Activated T-cell treated with anti-CD3 and anti-CD28 coated beads, Interleukin-2, amount 50 U/mL, for 4 hours (primary cell): ENCODE results near the gene ALOX15B. TPM values are rescaled to one million over a fixed set of nuclear protein-coding genes. Genes with fewer than 3 reads are reported as not detected.

Experiments used
- ATAC-seq, 2 donors: fragments of 200-7000 bp; cut with Tn5 transposase; one replicate each; pipeline ENCODE4 v1.10.0; 2021
- DNase-seq: peaks from one replicate; pipeline ENCODE4 v3.0.0-alpha.2; 2020
- H3K27me3 Mint-ChIP-seq: one replicate; pipeline ENCODE4 v1.8.0; 2021; ENCODE audit warnings: low read depth, mixed read lengths
- H3K36me3 Mint-ChIP-seq: one replicate; pipeline ENCODE4 v1.8.0; 2022; ENCODE audit warnings: mixed read lengths; ENCODE audit not compliant: insufficient read depth
- H3K4me1 Mint-ChIP-seq: one replicate; pipeline ENCODE4 v1.8.0; 2021; ENCODE audit warnings: low read depth, mixed read lengths
- H3K4me3 Mint-ChIP-seq: one replicate; pipeline ENCODE4 v1.8.0; 2021; ENCODE audit warnings: mild to moderate bottlenecking, moderate library complexity, mixed read lengths
- H3K9me3 Mint-ChIP-seq: one replicate; pipeline ENCODE4 v1.8.0; 2021; ENCODE audit warnings: mixed read lengths
- total RNA-seq, 3 donors: library from RNA; stranded (reverse); gene quantifications; one replicate each; pipeline ENCODE4 v1.2.1, GENCODE V29; 2021

The ALOX15B gene
- total RNA-seq, 3 donors from 2014 or later: 0.14 TPM; not detected in 2

GRCh38 chr17:8005967-8006730 lies 32.7 kb upstream of the ALOX15B start:
- peak; percentile 52 to 62 for ATAC-seq
- no peaks in the 10 kb centered on the region for H3K36me3 Mint-ChIP-seq

GRCh38 chr17:8006836-8007680 lies 31.8 kb upstream of the ALOX15B start:
- Mint-ChIP-seq H3K27me3 (peaks cover 29% of the 10 kb centered on the region), H3K9me3 (no peaks in the 10 kb centered on the region), H3K36me3 (no peaks in the 10 kb centered on the region), H3K4me3 (no peak overlapping the region), H3K4me1 (peaks cover 3% of the 10 kb centered on the region)
- no peak for DNase-seq
- ATAC-seq: no peak

More at GRCh38 chr17:8005967-8006730, 32.7 kb upstream of the ALOX15B start:
- H3K4me1 Mint-ChIP-seq: peaks cover 6% of the 10 kb centered on the region
- H3K27me3 Mint-ChIP-seq: peaks cover 34% of the 10 kb centered on the region
- H3K4me3 Mint-ChIP-seq: no peak overlapping the region
- no peak for DNase-seq
- no peaks in the 10 kb centered on the region for H3K9me3 Mint-ChIP-seq

- DNase-seq (no peak), ATAC-seq (no peak)
- no peaks in the 10 kb centered on the region for H3K36me3 Mint-ChIP-seq
- no peaks in the 10 kb centered on the region for H3K4me1 Mint-ChIP-seq
- no peaks in the 10 kb centered on the region for H3K9me3 Mint-ChIP-seq
- peaks cover 25% of the 10 kb centered on the region for H3K27me3 Mint-ChIP-seq
- no peak overlapping the region for H3K4me3 Mint-ChIP-seq
Observed at GRCh38 chr17:8007836-8008235, 31.0 kb upstream of the ALOX15B start.

DNA sequence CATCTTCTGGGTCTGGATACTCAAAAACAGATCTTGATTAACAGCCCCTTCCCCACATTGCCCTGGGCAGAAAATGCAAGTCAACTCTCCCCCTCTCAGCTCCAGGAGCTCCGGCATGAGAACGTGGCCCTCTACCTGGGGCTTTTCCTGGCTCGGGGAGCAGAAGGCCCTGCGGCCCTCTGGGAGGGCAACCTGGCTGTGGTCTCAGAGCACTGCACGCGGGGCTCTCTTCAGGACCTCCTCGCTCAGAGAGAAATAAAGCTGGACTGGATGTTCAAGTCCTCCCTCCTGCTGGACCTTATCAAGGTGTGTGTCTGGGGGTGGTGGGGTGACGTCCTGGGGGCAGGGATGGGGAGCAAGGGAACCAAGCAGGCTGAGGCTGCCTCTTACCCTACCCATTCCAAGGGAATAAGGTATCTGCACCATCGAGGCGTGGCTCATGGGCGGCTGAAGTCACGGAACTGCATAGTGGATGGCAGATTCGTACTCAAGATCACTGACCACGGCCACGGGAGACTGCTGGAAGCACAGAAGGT lies 26.7 kb upstream of the ALOX15B start:
- H3K36me3 Mint-ChIP-seq: no peaks in the 10 kb centered on the region
- no peak overlapping the region for H3K4me3 Mint-ChIP-seq
- DNase-seq (no peak), ATAC-seq (no peak)
- H3K9me3 Mint-ChIP-seq: no peaks in the 10 kb centered on the region
- H3K4me1 Mint-ChIP-seq: peaks cover 3% of the 10 kb centered on the region
- H3K27me3 Mint-ChIP-seq: peaks cover 24% of the 10 kb centered on the region

DNA sequence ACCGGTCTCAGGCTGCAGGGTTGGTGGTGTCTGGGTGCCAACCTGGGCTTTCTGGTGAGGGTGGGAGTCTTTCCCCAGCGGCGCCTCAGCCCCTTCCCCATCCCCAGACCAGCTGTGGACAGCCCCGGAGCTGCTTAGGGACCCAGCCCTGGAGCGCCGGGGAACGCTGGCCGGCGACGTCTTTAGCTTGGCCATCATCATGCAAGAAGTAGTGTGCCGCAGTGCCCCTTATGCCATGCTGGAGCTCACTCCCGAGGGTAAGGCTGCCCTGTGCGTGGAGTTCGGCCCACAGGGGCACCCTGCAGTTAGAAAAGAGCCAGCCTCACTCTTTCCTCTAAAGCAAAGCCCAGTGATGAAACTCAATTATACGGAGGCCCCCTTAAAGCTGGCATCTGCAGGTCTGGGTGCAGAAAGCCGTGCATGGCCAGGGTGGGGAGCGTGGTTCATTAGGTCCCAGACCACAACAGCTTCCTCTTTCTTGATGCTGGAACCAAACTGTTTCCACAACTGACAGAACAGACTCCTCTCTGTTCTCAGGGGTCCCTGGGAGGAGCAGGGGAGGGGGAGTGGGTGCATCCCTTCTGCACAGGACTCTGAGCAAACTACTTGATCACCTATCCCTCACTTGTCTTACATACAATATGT lies 25.7 kb upstream of the ALOX15B start:
- Mint-ChIP-seq H3K27me3 (peaks cover 21% of the 10 kb centered on the region), H3K4me1 (peaks cover 3% of the 10 kb centered on the region), H3K9me3 (no peaks in the 10 kb centered on the region), H3K4me3 (no peak overlapping the region), H3K36me3 (no peaks in the 10 kb centered on the region)
- DNase-seq (no peak), ATAC-seq (no peak)

GRCh38 chr17:8013731-8014557 lies 24.9 kb upstream of the ALOX15B start:
- Mint-ChIP-seq H3K4me1 (peaks cover 3% of the 10 kb centered on the region), H3K9me3 (no peaks in the 10 kb centered on the region), H3K4me3 (no peak overlapping the region), H3K36me3 (no peaks in the 10 kb centered on the region), H3K27me3 (peaks cover 21% of the 10 kb centered on the region)
- no peak for ATAC-seq
- no peak for DNase-seq

DNA sequence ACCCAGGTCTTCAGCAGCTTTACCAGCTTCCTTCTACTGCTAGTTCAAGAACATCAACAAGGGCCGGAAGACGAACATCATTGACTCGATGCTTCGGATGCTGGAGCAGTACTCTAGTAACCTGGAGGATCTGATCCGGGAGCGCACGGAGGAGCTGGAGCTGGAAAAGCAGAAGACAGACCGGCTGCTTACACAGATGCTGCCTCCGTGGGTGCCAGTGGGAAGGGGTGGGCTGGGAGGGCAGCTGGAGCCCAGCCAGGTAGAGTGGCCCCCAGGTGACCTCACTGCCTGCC lies 24.4 kb upstream of the ALOX15B start:
- Mint-ChIP-seq H3K9me3 (no peaks in the 10 kb centered on the region), H3K27me3 (peaks cover 21% of the 10 kb centered on the region), H3K36me3 (no peaks in the 10 kb centered on the region), H3K4me3 (no peak overlapping the region), H3K4me1 (peaks cover 3% of the 10 kb centered on the region)
- DNase-seq (no peak), ATAC-seq (no peak)

GRCh38 chr17:8015236-8015956 lies 23.5 kb upstream of the ALOX15B start:
- H3K4me1 Mint-ChIP-seq: peaks cover 3% of the 10 kb centered on the region
- H3K4me3 Mint-ChIP-seq: no peak overlapping the region
- DNase-seq (no peak), ATAC-seq (no peak)
- peaks cover 23% of the 10 kb centered on the region for H3K27me3 Mint-ChIP-seq
- no peaks in the 10 kb centered on the region for H3K9me3 Mint-ChIP-seq
- H3K36me3 Mint-ChIP-seq: no peaks in the 10 kb centered on the region

DNA sequence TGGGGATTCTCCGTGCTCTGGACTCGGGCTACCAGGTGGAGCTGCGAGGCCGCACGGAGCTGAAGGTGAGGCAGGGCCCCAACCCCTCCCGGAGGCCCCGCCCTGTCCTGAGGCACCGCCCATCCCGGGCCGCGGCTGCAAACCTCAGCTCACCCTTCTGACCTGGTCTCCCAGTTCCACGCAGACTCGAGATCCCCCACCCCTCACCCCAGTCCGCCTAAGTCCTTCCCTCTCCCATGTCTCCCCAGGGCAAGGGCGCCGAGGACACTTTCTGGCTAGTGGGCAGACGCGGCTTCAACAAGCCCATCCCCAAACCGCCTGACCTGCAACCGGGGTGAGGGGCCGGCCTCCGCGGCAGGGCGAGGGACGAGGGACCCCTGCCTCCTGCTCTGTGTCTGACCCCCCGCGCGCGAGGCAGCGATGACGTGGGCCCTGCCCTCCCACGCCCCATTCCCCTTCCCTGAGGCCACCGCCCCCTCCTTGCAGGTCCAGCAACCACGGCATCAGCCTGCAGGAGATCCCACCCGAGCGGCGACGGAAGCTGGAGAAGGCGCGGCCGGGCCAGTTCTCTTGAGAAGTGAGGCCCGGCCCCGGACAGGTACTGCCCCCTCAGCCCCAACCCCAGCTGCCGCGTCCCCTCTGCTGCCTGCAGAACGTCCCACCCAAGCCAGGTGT lies 22.8 kb upstream of the ALOX15B start:
- DNase-seq (no peak), ATAC-seq (peak; percentile 52 to 63)
- Mint-ChIP-seq H3K27me3 (peaks cover 23% of the 10 kb centered on the region), H3K4me1 (peaks cover 3% of the 10 kb centered on the region), H3K9me3 (no peaks in the 10 kb centered on the region), H3K4me3 (peak overlapping the region; percentile 69), H3K36me3 (no peaks in the 10 kb centered on the region)

DNA sequence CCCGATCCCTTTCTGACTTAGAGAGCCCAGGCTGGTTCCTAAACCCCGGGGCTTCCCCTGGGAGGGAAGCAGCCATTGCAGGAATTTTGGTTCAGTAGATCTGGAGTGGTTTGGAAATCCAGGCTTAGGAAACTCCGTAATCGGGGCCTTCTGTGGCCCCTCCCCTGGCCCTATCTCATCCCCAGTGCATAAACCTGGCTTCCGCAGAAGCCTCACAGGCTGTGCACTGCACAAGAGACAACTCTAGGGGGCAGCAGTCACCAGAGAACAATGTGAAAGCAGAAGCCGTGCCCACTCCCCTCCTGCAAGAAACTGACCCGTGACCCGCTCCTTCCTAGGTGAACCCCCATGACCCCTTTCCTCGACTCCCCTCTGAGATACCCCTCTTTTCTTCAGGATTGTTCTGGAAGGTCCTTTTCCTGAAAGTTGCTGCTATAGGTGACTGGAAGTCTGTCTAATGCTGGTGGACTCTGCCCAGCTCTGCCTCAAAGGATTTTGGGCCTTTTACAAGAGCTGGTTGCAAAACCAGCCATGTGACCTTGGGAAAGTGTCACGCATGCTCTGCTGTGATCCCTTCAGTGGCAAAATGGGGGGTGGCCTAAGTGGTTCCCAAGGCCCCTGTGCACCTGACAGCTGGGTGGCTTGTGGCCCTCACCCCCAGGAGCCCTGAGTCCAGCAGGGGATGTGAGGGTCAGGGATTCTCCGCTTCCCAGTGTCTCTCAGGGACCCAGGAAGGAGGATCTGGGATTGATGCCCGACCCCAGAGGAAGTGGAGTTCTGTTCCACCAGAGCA lies 22.0 kb upstream of the ALOX15B start:
- ATAC-seq: peak; percentile 70 to 72
- peaks cover 3% of the 10 kb centered on the region for H3K4me1 Mint-ChIP-seq
- peak; percentile 31 for DNase-seq
- peaks cover 23% of the 10 kb centered on the region for H3K27me3 Mint-ChIP-seq
- no peaks in the 10 kb centered on the region for H3K9me3 Mint-ChIP-seq
- peak overlapping the region; percentile 69 for H3K4me3 Mint-ChIP-seq
- no peaks in the 10 kb centered on the region for H3K36me3 Mint-ChIP-seq

- Mint-ChIP-seq H3K27me3 (peaks cover 25% of the 10 kb centered on the region), H3K9me3 (no peaks in the 10 kb centered on the region), H3K36me3 (no peaks in the 10 kb centered on the region), H3K4me1 (peaks cover 3% of the 10 kb centered on the region), H3K4me3 (no peak overlapping the region)
- DNase-seq: no peak
- no peak for ATAC-seq
Observed at GRCh38 chr17:8018436-8018835, 20.4 kb upstream of the ALOX15B start.

GRCh38 chr17:8019166-8019565 lies 19.7 kb upstream of the ALOX15B start:
- no peak for DNase-seq
- peaks cover 3% of the 10 kb centered on the region for H3K4me1 Mint-ChIP-seq
- ATAC-seq: no peak
- H3K36me3 Mint-ChIP-seq: no peaks in the 10 kb centered on the region
- peaks cover 22% of the 10 kb centered on the region for H3K27me3 Mint-ChIP-seq
- no peak overlapping the region for H3K4me3 Mint-ChIP-seq
- H3K9me3 Mint-ChIP-seq: no peaks in the 10 kb centered on the region
